Stimulated activated CD4-positive, alpha-beta T cell treated with anti-CD3 and anti-CD28 coated beads, Interleukin-4, amount 100 ng/mL, for 4 hours (primary cell): Measurements from ENCODE around the gene HCN2.
"Not testable (repeated sequence)": the region's sequence is repeated elsewhere in the genome, so short reads cannot be mapped to it uniquely, and the experiment has no call there.

Source experiments
- DNase-seq, 2 experiments: peaks; one replicate each; pipeline ENCODE4 v3.0.0-alpha.2; 2020

Gene HCN2

GRCh38 chr19:607301-608154 lies 17.8 kb downstream of the HCN2 start:
- no peak for DNase-seq

DNA sequence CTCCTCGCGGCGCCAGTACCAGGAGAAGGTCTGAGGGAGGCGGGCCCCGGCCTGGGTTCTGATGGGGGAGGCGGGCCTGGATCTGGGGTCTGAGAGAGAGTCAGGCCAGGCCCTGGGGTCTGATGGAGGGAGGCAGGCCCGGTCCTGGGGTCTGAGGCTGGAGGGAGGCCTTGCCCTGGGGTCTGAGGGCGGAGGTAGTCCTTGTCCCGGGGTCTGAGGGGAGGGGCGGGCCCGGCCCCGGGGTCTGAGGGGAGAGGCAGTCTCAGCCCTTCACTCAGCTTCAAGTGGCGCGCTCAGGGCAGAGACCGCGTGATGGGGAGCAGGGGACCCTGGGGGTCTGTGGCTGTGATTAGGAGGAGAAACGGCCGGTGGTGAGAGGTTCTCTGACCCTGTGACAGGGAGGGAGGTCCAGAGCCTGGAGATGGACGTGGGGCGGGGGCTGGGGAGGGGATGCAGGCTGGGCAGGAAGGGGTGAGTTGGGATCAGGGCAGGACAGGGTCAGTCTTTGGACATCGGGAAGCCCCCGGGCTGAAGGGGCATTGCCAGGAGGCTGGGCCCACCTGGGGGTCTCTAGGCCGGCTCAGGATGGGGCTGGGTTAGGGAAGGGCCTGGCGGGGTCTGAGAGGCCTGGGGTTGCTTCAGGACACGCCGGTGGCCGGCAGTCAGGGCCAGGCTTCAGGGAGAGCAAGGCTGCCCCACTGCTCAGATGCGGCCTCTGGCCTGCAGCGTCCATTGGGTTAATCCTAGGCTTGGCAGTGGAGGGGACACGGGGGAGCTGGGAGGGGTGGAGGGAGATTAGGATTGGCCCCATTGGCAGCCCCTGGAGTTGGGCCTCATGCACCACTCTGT lies 18.7 kb downstream of the HCN2 start:
- no peak for DNase-seq

DNA sequence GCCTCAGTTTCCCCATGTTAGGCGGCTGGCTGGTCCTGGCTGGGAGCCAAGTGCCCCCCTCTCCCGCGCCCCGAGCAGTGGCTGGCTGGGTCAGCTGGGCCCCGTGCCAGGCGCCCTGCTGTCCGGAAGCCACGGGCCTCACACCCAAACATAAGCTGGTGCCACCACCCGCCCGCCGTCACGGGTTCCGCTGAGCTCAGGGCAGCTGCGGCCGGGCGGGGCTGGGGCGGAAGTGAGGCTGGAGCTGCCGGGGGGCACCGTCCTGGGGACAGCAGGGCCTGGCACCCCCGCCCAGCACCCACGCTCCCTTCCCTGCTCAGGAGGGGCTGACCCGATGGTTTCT lies 19.3 kb downstream of the HCN2 start:
- DNase-seq, result no peak

DNA sequence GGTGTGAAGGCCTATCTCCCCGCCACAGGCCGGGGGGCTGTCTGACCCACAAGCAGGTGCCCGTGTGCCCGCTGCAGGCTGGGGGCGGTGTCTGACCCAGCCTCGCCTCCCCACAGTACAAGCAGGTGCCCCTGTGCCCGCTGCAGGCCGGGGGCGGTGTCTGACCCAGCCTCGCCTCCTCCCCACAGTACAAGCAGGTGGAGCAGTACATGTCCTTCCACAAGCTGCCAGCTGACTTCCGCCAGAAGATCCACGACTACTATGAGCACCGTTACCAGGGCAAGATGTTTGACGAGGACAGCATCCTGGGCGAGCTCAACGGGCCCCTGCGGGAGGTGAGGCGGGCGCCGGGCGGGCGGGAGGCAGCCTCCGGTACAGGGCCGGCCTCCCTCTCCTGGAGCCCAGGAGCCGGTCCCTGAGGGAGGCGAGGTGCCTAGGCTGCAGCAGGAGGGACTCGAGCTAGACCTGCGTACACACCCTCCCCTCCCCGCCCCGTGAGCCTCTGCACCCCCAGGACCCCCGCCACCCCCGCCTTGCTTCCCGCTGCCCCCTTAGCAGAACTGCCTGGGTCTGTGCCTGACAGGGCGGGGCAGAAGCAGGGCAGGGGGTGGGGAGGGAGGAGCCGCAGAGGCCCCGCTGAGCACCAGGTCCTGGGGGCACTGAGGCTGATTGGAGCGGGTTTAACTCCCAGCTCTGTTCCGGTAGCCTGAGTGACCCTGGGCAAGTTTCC lies 20.6 kb downstream of the HCN2 start:
- no peak for DNase-seq

GRCh38 chr19:610801-611480 lies 21.3 kb downstream of the HCN2 start:
- DNase-seq, result peak; percentile 39 to 57

GRCh38 chr19:611481-611868 lies 21.8 kb downstream of the HCN2 start:
- peak; percentile 56 to 71 for DNase-seq

GRCh38 chr19:612941-613340 lies 23.3 kb downstream of the HCN2 start:
- no peak for DNase-seq

DNA sequence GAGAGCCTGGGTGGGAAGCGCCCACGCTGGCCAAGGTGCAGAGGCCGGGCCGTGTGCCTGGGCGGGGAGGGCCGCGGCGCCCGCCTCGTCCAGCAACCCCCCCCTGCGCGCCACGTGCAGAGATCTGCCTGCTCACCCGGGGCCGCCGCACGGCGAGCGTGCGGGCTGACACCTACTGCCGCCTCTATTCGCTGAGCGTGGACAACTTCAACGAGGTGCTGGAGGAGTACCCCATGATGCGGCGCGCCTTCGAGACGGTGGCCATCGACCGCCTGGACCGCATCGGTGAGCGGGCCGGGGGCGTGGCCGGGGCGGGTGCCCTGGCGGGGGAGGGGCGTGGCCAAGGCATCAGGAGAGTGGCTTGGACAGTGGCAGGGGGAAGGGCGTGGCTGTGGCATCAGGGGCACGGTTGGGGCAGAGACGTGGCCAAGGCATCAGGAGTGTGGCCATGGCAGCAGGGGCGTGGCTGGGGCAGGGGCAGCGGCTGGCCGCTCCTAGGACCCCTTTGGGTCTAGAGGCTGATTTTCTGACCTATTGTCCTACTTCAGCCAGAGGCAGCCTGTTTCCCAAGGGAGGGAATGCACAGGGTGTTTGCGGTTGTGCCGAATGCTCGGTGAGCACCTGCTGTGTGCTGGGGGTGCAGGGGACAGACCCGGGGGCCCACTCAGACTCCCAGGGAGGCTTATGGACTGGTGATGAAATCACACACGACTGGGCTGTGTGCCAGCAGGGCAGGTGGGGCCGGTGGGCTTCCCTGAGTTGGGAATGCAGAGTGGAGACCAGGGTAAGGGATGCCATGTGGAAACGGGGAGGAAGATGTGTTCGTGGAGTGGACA lies 24.3 kb downstream of the HCN2 start:
- no peak for DNase-seq

DNA sequence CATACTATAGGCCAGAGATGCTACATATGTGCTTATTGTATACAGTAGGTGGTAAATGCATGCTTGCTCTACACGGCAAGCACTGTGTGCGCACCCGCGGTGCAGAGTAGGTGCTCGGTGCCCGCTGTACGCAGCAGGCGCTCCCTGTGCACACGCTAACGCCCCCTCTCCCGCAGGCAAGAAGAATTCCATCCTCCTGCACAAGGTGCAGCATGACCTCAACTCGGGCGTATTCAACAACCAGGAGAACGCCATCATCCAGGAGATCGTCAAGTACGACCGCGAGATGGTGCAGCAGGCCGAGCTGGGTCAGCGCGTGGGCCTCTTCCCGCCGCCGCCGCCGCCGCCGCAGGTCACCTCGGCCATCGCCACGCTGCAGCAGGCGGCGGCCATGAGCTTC lies 25.9 kb downstream of the HCN2 start:
- no peak for DNase-seq

DNA sequence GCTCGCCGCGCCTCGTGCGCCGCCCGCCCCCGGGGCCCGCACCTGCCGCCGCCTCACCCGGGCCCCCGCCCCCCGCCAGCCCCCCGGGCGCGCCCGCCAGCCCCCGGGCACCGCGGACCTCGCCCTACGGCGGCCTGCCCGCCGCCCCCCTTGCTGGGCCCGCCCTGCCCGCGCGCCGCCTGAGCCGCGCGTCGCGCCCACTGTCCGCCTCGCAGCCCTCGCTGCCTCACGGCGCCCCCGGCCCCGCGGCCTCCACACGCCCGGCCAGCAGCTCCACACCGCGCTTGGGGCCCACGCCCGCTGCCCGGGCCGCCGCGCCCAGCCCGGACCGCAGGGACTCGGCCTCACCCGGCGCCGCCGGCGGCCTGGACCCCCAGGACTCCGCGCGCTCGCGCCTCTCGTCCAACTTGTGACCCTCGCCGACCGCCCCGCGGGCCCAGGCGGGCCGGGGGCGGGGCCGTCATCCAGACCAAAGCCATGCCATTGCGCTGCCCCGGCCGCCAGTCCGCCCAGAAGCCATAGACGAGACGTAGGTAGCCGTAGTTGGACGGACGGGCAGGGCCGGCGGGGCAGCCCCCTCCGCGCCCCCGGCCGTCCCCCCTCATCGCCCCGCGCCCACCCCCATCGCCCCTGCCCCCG lies 26.5 kb downstream of the HCN2 start:
- no peak for DNase-seq

DNA sequence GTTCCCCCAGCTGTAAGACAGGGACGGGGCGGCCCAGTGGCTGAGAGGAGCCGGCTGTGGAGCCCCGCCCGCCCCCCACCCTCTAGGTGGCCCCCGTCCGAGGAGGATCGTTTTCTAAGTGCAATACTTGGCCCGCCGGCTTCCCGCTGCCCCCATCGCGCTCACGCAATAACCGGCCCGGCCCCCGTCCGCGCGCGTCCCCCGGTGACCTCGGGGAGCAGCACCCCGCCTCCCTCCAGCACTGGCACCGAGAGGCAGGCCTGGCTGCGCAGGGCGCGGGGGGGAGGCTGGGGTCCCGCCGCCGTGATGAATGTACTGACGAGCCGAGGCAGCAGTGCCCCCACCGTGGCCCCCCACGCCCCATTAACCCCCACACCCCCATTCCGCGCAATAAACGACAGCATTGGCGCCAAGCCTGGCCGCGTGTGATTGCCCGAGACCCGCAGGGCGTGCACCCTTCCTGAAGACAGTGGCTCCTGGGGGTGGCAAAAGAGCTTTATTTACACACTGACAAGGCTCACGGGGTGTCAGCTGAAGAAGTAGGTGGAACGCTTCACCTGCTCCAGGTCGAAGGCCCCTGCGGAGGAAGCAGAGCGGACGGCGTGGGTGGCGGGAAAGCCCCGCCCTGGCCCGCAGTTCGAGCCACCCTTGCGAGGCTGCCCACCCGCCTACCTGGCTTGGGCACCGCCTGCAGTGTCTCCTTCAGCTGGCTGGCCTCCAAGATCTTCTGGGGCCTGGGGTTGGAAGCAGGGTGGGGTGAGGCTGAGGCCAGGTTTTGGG lies 27.3 kb downstream of the HCN2 start:
- DNase-seq, result no peak

- DNase-seq, result no peak
Measured at GRCh38 chr19:617551-618246, 28.0 kb downstream of the HCN2 start.

- no peak for DNase-seq
Measured at GRCh38 chr19:618247-618619, 28.6 kb downstream of the HCN2 start.

GRCh38 chr19:618674-619285 lies 29.1 kb downstream of the HCN2 start:
- no peak for DNase-seq

DNA sequence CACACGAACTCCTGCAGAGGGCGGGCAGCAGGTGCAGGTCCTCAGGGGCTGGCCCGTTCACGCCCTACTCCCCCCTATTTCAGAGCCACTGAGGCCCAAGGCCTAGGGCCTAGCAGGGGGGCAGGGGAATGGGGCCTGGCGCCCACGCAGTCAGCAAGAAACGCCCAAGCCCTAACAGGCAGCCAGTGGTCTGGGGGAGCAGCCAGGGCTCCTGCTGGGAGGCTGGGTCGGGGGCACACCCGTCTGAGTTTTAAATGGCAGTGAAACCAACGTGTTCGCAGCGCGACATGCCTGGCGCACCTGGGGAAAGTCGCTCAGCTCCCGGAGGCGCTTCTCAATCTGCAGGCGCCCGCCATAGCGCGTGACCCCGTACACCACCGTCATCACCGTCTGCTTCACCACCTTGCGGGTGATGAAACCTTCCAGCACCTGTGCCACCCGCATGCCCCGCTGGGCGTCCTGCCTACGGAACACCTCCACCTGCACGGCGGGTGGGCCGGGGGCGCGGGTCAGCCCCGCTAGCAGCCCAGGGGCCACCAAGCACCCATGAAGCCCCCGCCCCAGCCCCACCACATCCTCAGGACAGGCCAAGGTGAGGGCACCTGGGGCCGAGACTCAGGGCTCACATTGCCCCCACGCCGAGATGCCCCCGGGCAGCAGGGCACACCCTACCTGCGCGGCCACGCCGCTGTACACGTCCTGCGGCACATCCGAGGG lies 29.8 kb downstream of the HCN2 start:
- no peak for DNase-seq

GRCh38 chr19:620166-620862 lies 30.6 kb downstream of the HCN2 start:
- no peak for DNase-seq

GRCh38 chr19:621191-621590 lies 31.5 kb downstream of the HCN2 start:
- not testable (repeated sequence) for DNase-seq

DNA sequence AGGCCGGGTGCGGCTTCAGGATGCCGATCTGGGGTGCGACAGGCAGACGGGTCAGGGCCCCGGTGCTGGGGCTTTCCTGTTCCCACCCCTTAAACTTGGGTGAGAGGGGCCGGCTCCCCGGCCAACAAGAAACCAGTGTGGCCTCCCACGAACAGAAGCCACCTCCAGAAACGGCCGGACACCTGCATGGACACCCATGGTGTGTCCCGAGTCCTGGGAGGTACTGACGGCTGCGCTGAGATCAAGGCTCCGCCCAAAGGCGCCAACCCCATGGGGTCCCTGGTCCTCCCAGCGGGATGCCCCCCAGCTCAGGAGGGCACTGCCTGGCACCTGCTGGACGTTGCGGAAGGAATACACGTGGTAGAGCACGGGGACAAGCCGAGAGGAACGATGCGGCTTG lies 32.1 kb downstream of the HCN2 start:
- no peak for DNase-seq
